SK-N-SH treated with all-trans-retinoic acid at 6 μM for 48 hours (cell line): ENCODE measurements around the gene LINC00632.

Source experiments
- BACH2 ChIP-seq: fragments of 250-450 bp; sonication (Bioruptor Pico); IDR thresholded peaks from 2 replicates; pipeline ENCODE4 v1.9.0; 2021; ENCODE audit warnings: mild to moderate bottlenecking, borderline replicate concordance
- CREB5 ChIP-seq: fragments of 250-450 bp; sonication (Bioruptor Pico); IDR thresholded peaks from 2 replicates; pipeline ENCODE4 v1.5.1; 2020; ENCODE audit warnings: low read depth, mild to moderate bottlenecking, moderate library complexity
- CSDC2 ChIP-seq: fragments of 250-450 bp; sonication (Bioruptor Pico); IDR thresholded peaks from 2 replicates; pipeline ENCODE4 v1.5.0; 2020; ENCODE audit warnings: mild to moderate bottlenecking, moderate library complexity
- CSRNP3 ChIP-seq: fragments of 250-450 bp; sonication (Bioruptor Pico); IDR thresholded peaks from 2 replicates; pipeline ENCODE4 v1.5.1; 2021; ENCODE audit warnings: mild to moderate bottlenecking, moderate library complexity
- ISL1 ChIP-seq: fragments of 250-450 bp; sonication (Bioruptor Pico); IDR thresholded peaks from 2 replicates; pipeline ENCODE4 v2.1.2; 2022; ENCODE audit warnings: mild to moderate bottlenecking, moderate library complexity
- OSR1 ChIP-seq: fragments of 250-450 bp; sonication (Bioruptor Pico); IDR thresholded peaks from 2 replicates; pipeline ENCODE4 v1.8.0; 2022; ENCODE audit warnings: moderate library complexity, mild to moderate bottlenecking, inconsistent platforms
- PATZ1 ChIP-seq: fragments of 250-450 bp; sonication (Bioruptor Pico); IDR thresholded peaks from 2 replicates; pipeline ENCODE4 v1.8.0; 2020; ENCODE audit warnings: mild to moderate bottlenecking, moderate library complexity, borderline replicate concordance
- PPARA ChIP-seq: fragments of 250-450 bp; sonication (Bioruptor Pico); IDR thresholded peaks from 2 replicates; pipeline ENCODE4 v1.5.0; 2020; ENCODE audit warnings: mild to moderate bottlenecking, borderline replicate concordance
- SNAI2 ChIP-seq: fragments of 250-450 bp; sonication (Bioruptor Pico); IDR thresholded peaks from 2 replicates; pipeline ENCODE4 v1.5.0; 2020; ENCODE audit warnings: mild to moderate bottlenecking, moderate library complexity
- TOX ChIP-seq: fragments of 250-450 bp; sonication (Bioruptor Pico); IDR thresholded peaks from 2 replicates; pipeline ENCODE4 v1.8.0; 2021; ENCODE audit warnings: mild to moderate bottlenecking, moderate library complexity, borderline replicate concordance
- ZFP3 ChIP-seq: fragments of 250-450 bp; sonication (Bioruptor Pico); IDR thresholded peaks from 2 replicates; pipeline ENCODE4 v1.5.0; 2020; ENCODE audit warnings: mild to moderate bottlenecking, moderate library complexity
- ZNF565 ChIP-seq: fragments of 450-650 bp; formaldehyde crosslinking; conservative IDR thresholded peaks from 2 replicates; pipeline ENCODE4 v1.5.0; 2020; ENCODE audit warnings: low read depth, mild to moderate bottlenecking, moderate library complexity

GRCh38 chrX:140711894-140712293 lies 2.3 kb downstream of the LINC00632 start:
- TF ChIP-seq BACH2 (CRISPR knock-in tag): no peak
- no peak for TF ChIP-seq PATZ1
- no peak for TF ChIP-seq ZFP3
- no peak for TF ChIP-seq CSRNP3
- TF ChIP-seq PPARA (CRISPR knock-in tag): no peak
- no peak for TF ChIP-seq CREB5 (CRISPR knock-in tag)
- no peak for TF ChIP-seq TOX (CRISPR knock-in tag)
- no peak for TF ChIP-seq CSDC2 (CRISPR knock-in tag)
- TF ChIP-seq OSR1 (CRISPR knock-in tag): no peak
- TF ChIP-seq ZNF565: no peak
- no peak for TF ChIP-seq SNAI2 (CRISPR knock-in tag)
- TF ChIP-seq ISL1 (CRISPR knock-in tag): no peak
